HTR-8/SVneo (cell line): ENCODE measurements around the gene RBMY1F.
"Not testable (repeated sequence)": the region's sequence is repeated elsewhere in the genome, so short reads cannot be mapped to it uniquely, and the experiment has no call there.

Source experiments
- DNase-seq: peaks from one replicate; pipeline ENCODE4 v3.0.0; 2011; ENCODE audit warnings: low spot score, mixed read lengths; ENCODE audit not compliant: insufficient read length
- FAIRE-seq: peaks from 2 replicates; lab custom pipeline; 2011; peaks lifted over from hg19 to GRCh38; lab: Jason Lieb, UNC

Gene RBMY1F

GRCh38 chrY:22182823-22183222 lies at the start of gene RBMY1F:
RBMY1F (minus strand) TSS chrY:22182923; CDS start chrY:22180969, 1,954 bp downstream.
- not testable (repeated sequence) for FAIRE-seq, DNase-seq

GRCh38 chrY:22151144-22151543 lies 31.6 kb downstream of the RBMY1F start:
- not testable (repeated sequence) for FAIRE-seq, DNase-seq

- FAIRE-seq: not testable (repeated sequence)
Observed at GRCh38 chrY:22141011-22141695, 41.6 kb downstream of the RBMY1F start.

GRCh38 chrY:22134719-22135118 lies 48.0 kb downstream of the RBMY1F start:
- FAIRE-seq, DNase-seq: not testable (repeated sequence)

More at GRCh38 chrY:22141011-22141695, 41.6 kb downstream of the RBMY1F start:
- DNase-seq: not testable (repeated sequence)

GRCh38 chrY:22130494-22130893 lies 52.2 kb downstream of the RBMY1F start:
- not testable (repeated sequence) for FAIRE-seq, DNase-seq
